HepG2 (cell line): ENCODE measurements around the gene ABCC1. TPM values are rescaled to one million over a fixed set of nuclear protein-coding genes. Genes with fewer than 3 reads are reported as not detected.

Experiments
- AGO2 ChIP-seq: fragments of 200-400 bp; formaldehyde crosslinking; optimal IDR thresholded peaks from 2 replicates; pipeline ENCODE3; 2017; ENCODE audit warnings: mild to moderate bottlenecking, low read depth, low read length, moderate library complexity
- ARHGAP35 ChIP-seq: sonication (generic); formaldehyde crosslinking; IDR thresholded peaks from 2 replicates; pipeline ENCODE4 v1.9.0; 2022; ENCODE audit warnings: mild to moderate bottlenecking, inconsistent platforms, moderate library complexity, missing genetic modification reagents, borderline replicate concordance
- ARNT2 ChIP-seq: sonication (generic); formaldehyde crosslinking; IDR thresholded peaks from 2 replicates; pipeline ENCODE4 v1.8.0; 2022; ENCODE audit warnings: mild to moderate bottlenecking, low read depth, missing genetic modification reagents, moderate library complexity
- DMTF1 ChIP-seq: sonication (generic); formaldehyde crosslinking; IDR thresholded peaks from 2 replicates; pipeline ENCODE4 v1.4.0; 2020; ENCODE audit warnings: mild to moderate bottlenecking, missing genetic modification reagents
- IRF1 ChIP-seq: sonication (generic); formaldehyde crosslinking; IDR thresholded peaks from 2 replicates; pipeline ENCODE4 v1.4.0; 2020; ENCODE audit warnings: low read depth, mild to moderate bottlenecking, missing genetic modification reagents
- NFYB ChIP-seq: sonication (generic); formaldehyde crosslinking; IDR thresholded peaks from 2 replicates; pipeline ENCODE4 v1.4.0; 2020; ENCODE audit warnings: missing genetic modification reagents
- PHF20 ChIP-seq: sonication (generic); formaldehyde crosslinking; IDR thresholded peaks from 2 replicates; pipeline ENCODE4 v1.5.0; 2020; ENCODE audit warnings: mild to moderate bottlenecking, missing genetic modification reagents
- RARG ChIP-seq: sonication (generic); formaldehyde crosslinking; IDR thresholded peaks from 2 replicates; pipeline ENCODE4 v1.4.0; 2020; ENCODE audit warnings: low read depth, mild to moderate bottlenecking, missing genetic modification reagents
- SNAPC2 ChIP-seq: sonication (generic); formaldehyde crosslinking; IDR thresholded peaks from 2 replicates; pipeline ENCODE4 v1.8.1; 2022; ENCODE audit warnings: mild to moderate bottlenecking, missing genetic modification reagents
- ZFP36L1 ChIP-seq: sonication (generic); formaldehyde crosslinking; IDR thresholded peaks from 2 replicates; pipeline ENCODE4 v1.8.0; 2022; ENCODE audit warnings: mild to moderate bottlenecking, missing genetic modification reagents, moderate library complexity
- ZNF142 ChIP-seq: sonication (generic); formaldehyde crosslinking; IDR thresholded peaks from 2 replicates; pipeline ENCODE4 v1.4.0; 2020; ENCODE audit warnings: missing genetic modification reagents
- ZNF557 ChIP-seq: sonication (generic); formaldehyde crosslinking; IDR thresholded peaks from 2 replicates; pipeline ENCODE4 v1.4.0; 2020; ENCODE audit warnings: missing genetic modification reagents
- ZNF616 ChIP-seq: sonication (generic); formaldehyde crosslinking; IDR thresholded peaks from 2 replicates; pipeline ENCODE4 v1.5.0; 2020; ENCODE audit warnings: low read depth, mild to moderate bottlenecking, missing genetic modification reagents
- ZNF652 ChIP-seq: IDR thresholded peaks from 2 replicates; pipeline ENCODE4 v1.6.1; 2016; ENCODE audit warnings: low read depth, borderline replicate concordance
- ZNF878 ChIP-seq: sonication (generic); formaldehyde crosslinking; IDR thresholded peaks from 2 replicates; pipeline ENCODE4 v1.8.1; 2023; ENCODE audit warnings: mild to moderate bottlenecking, missing genetic modification reagents, moderate library complexity
- polyA plus RNA-seq, 8 experiments: library from polyadenylated mRNA; depleted of rRNA in 3 of 8; stranded (reverse) in 7 of 8; unstranded in 1 of 8; fragments of >200 nt; fragmentation: Illumina TruSeq in 4 of 8; extraction: Trizol in 4 of 8; gene quantifications; 2 replicates each; pipeline versions ENCODE4 v1.2.1 to v1.2.3, GENCODE V29; 2011 to 2016; ENCODE audit warnings: low read depth in 4 of 8, missing spikeins in 1 of 8, mixed read lengths in 1 of 8; ENCODE audit not compliant: insufficient read depth in 1 of 8
- total RNA-seq, 5 experiments: library from RNA; depleted of rRNA; stranded (reverse); fragments of >200 nt; fragmentation: Illumina TruSeq; extraction: Trizol; gene quantifications; 2 replicates each; pipeline ENCODE4 v1.2.3, GENCODE V29; 2016; ENCODE audit warnings: low read depth in 1 of 5
- TF ChIP-seq, protein P1 (sequence below): IDR thresholded peaks from 2 replicates; pipeline ENCODE4 v1.6.1; 2016; ENCODE audit warnings: missing compliant biosample characterization, missing genetic modification reagents, borderline replicate concordance
- TF ChIP-seq, protein P2 (sequence below): sonication (generic); formaldehyde crosslinking; IDR thresholded peaks from 2 replicates; pipeline ENCODE4 v1.9.0; 2021; ENCODE audit warnings: missing genetic modification reagents, borderline replicate concordance

Gene ABCC1
- total and polyA plus RNA-seq, 2 of the 13 experiments (the other 11 are each of a cell fraction or from before 2014, with no cell fraction given) = 13.0 to 30.6 TPM

GRCh38 chr16:16014329-16015224, 65.2 kb downstream of the ABCC1 start (continued):
- TF ChIP-seq, protein P1, sequence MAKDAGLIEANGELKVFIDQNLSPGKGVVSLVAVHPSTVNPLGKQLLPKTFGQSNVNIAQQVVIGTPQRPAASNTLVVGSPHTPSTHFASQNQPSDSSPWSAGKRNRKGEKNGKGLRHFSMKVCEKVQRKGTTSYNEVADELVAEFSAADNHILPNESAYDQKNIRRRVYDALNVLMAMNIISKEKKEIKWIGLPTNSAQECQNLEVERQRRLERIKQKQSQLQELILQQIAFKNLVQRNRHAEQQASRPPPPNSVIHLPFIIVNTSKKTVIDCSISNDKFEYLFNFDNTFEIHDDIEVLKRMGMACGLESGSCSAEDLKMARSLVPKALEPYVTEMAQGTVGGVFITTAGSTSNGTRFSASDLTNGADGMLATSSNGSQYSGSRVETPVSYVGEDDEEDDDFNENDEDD (CRISPR knock-in tag) = no peak
- TF ChIP-seq ZNF652 = no peak
- TF ChIP-seq ZNF557 (CRISPR knock-in tag) = no peak
- 0 out of 2 replicates have a peak, but pooled peaks have one; percentile 34 for TF ChIP-seq ARNT2
- no peak for TF ChIP-seq ZNF616 (CRISPR knock-in tag)
- no peak for TF ChIP-seq DMTF1 (CRISPR knock-in tag)
- TF ChIP-seq AGO2 = no peak
- no peak for TF ChIP-seq IRF1
- TF ChIP-seq ZFP36L1 (CRISPR knock-in tag) = no peak
- TF ChIP-seq ZNF878 (CRISPR knock-in tag) = peak; percentile 79; the same call in 1 of the 2 replicates
- TF ChIP-seq ARHGAP35 (CRISPR knock-in tag) = no peak
- TF ChIP-seq, protein P2, sequence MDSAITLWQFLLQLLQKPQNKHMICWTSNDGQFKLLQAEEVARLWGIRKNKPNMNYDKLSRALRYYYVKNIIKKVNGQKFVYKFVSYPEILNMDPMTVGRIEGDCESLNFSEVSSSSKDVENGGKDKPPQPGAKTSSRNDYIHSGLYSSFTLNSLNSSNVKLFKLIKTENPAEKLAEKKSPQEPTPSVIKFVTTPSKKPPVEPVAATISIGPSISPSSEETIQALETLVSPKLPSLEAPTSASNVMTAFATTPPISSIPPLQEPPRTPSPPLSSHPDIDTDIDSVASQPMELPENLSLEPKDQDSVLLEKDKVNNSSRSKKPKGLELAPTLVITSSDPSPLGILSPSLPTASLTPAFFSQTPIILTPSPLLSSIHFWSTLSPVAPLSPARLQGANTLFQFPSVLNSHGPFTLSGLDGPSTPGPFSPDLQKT (CRISPR knock-in tag) = no peak
- no peak for TF ChIP-seq PHF20
- TF ChIP-seq ZNF142 = no peak
- no peak for TF ChIP-seq NFYB (CRISPR knock-in tag)
- no peak for TF ChIP-seq RARG (CRISPR knock-in tag)
- no peak for TF ChIP-seq SNAPC2 (CRISPR knock-in tag)
